HG03520 (cell line): ENCODE data around the gene TAS2R42.

Experiments used
- ATAC-seq: cut with Tn5 transposase; IDR thresholded peaks from one replicate; pipeline ENCODE4 v1.9.1; 2021; ENCODE audit warnings: mild to moderate bottlenecking, moderate library complexity; ENCODE audit not compliant: unreplicated experiment

Gene TAS2R42

GRCh38 chr12:11147420-11147819, 39.3 kb downstream of the TAS2R42 start:
- no peak for ATAC-seq

- ATAC-seq: no peak
Observed at GRCh38 chr12:11144297-11144696, 42.4 kb downstream of the TAS2R42 start.

GRCh38 chr12:11143352-11143751, 43.4 kb downstream of the TAS2R42 start:
- ATAC-seq: no peak

GRCh38 chr12:11136075-11136474, 50.7 kb downstream of the TAS2R42 start:
- no peak for ATAC-seq
